Measurements from ENCODE around the gene ITPR2.

Gene ITPR2

GRCh38 chr12:26507613-26508012, 325.4 kb downstream of the ITPR2 start:
- no peak for DNase-seq (ENCODE audit: low read depth)
- no peak overlapping the region for H3K4me3 ChIP-seq (ENCODE audit: low read length)
- TF ChIP-seq CTCF (conservative IDR thresholded peaks at IDR 0.05; ENCODE audit: low read depth, low read length): no peak

GRCh38 chr12:26499979-26500640, 332.9 kb downstream of the ITPR2 start:
- TF ChIP-seq CTCF (conservative IDR thresholded peaks at IDR 0.05; ENCODE audit: low read depth, low read length): no peak
- no peak overlapping the region for H3K4me3 ChIP-seq (ENCODE audit: low read length)
- no peak for DNase-seq (ENCODE audit: low read depth)

GRCh38 chr12:26496170-26496569, 336.8 kb downstream of the ITPR2 start:
- DNase-seq (ENCODE audit: low read depth): no peak
- TF ChIP-seq CTCF (conservative IDR thresholded peaks at IDR 0.05; ENCODE audit: low read depth, low read length): no peak
- H3K4me3 ChIP-seq (ENCODE audit: low read length): no peak overlapping the region

- H3K4me3 ChIP-seq (ENCODE audit: low read length): no peak overlapping the region
- DNase-seq (ENCODE audit: low read depth): peak; percentile 24
- TF ChIP-seq CTCF (conservative IDR thresholded peaks at IDR 0.05; ENCODE audit: low read depth, low read length): no peak
Measured at GRCh38 chr12:26493656-26494055, 339.3 kb downstream of the ITPR2 start.

GRCh38 chr12:26492406-26492805, 340.6 kb downstream of the ITPR2 start:
- no peak overlapping the region for H3K4me3 ChIP-seq (ENCODE audit: low read length)
- no peak for DNase-seq (ENCODE audit: low read depth)
- TF ChIP-seq CTCF (conservative IDR thresholded peaks at IDR 0.05; ENCODE audit: low read depth, low read length): no peak

GRCh38 chr12:26489908-26490307, 343.1 kb downstream of the ITPR2 start:
- H3K4me3 ChIP-seq (ENCODE audit: low read length): no peak overlapping the region
- no peak for TF ChIP-seq CTCF (conservative IDR thresholded peaks at IDR 0.05; ENCODE audit: low read depth, low read length)
- no peak for DNase-seq (ENCODE audit: low read depth)

GRCh38 chr12:26488351-26488750, 344.6 kb downstream of the ITPR2 start:
- DNase-seq (ENCODE audit: low read depth): no peak
- H3K4me3 ChIP-seq (ENCODE audit: low read length): no peak overlapping the region
- TF ChIP-seq CTCF (conservative IDR thresholded peaks at IDR 0.05; ENCODE audit: low read depth, low read length): no peak

Measured in retinal pigment epithelial cell (primary cell).